PC-9 (cell line): ENCODE data around the gene GMDS.

Source experiments
- EZH2 ChIP-seq: fragments of 200-600 bp; sonication (generic); IDR thresholded peaks from 2 replicates; pipeline ENCODE4 v1.8.0; 2017; ENCODE audit warnings: antibody characterized with exemption, low read depth
- TF ChIP-seq, protein P1 (sequence below): fragments of 200-600 bp; sonication (generic); conservative IDR thresholded peaks from 2 replicates; pipeline ENCODE4 v1.6.1; 2017; ENCODE audit warnings: mixed run types, antibody characterized with exemption, mild to moderate bottlenecking, moderate library complexity

- TF ChIP-seq, protein P1, sequence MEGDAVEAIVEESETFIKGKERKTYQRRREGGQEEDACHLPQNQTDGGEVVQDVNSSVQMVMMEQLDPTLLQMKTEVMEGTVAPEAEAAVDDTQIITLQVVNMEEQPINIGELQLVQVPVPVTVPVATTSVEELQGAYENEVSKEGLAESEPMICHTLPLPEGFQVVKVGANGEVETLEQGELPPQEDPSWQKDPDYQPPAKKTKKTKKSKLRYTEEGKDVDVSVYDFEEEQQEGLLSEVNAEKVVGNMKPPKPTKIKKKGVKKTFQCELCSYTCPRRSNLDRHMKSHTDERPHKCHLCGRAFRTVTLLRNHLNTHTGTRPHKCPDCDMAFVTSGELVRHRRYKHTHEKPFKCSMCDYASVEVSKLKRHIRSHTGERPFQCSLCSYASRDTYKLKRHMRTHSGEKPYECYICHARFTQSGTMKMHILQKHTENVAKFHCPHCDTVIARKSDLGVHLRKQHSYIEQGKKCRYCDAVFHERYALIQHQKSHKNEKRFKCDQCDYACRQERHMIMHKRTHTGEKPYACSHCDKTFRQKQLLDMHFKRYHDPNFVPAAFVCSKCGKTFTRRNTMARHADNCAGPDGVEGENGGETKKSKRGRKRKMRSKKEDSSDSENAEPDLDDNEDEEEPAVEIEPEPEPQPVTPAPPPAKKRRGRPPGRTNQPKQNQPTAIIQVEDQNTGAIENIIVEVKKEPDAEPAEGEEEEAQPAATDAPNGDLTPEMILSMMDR, result no peak
- no peak for TF ChIP-seq EZH2
These were observed 639.3 kb downstream of the GMDS start for GRCh38 chr6:1605893-1606779.
